Smooth muscle cell of the brain vasculature (primary cell): Measurements from ENCODE around the gene CTXN1.
A peak's percentile ranks its signal among the peaks of the same experiment; 100 is the strongest.
"Not testable (repeated sequence)": the region's sequence is repeated elsewhere in the genome, so short reads cannot be mapped to it uniquely, and the experiment has no call there.

Experiments used
- DNase-seq: peaks from one replicate; pipeline ENCODE4 v3.0.0-alpha.2; 2012; ENCODE audit warnings: low read depth, low spot score

The CTXN1 gene

GRCh38 chr19:7947939-7948338 lies 22.0 kb upstream of the CTXN1 start:
- DNase-seq, result no peak

DNA sequence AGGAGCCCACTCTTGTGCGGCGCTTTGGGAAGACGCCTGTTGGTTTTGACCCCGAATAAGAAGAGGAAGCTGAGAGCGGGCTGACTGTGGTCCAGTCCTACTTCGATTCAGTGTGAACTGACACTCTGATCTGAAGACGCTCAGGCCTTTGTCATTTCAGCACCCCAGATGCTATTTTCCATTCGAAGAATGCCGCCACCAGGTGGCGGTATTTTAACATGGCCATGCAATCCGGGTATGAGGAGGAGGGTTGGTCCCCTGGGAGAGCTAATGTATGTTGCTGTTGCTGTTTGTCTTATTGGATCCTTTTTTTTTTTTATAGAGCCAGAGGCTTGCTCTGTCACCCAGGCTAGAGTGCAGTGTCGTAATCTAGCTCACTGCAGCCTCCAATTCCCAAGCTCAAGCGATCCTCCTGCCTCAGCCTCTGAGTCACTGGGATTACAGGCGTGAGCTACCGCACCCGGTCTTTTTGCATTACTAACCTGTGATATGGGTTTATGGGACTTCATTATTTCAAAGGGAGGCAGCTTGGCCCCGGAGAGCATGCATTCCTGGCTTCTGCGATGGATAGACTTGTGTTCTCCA lies 18.3 kb upstream of the CTXN1 start:
- DNase-seq, result peak; percentile 86

- peak; percentile 98 for DNase-seq
Measured at GRCh38 chr19:7943444-7944176, 17.7 kb upstream of the CTXN1 start, which contains the start of gene TIMM44. TSS of gene TIMM44 (minus strand) at chr19:7943666. CDS start at chr19:7943651, 15 bp downstream.

GRCh38 chr19:7942981-7943443 lies 17.1 kb upstream of the CTXN1 start:
- DNase-seq, result no peak

- DNase-seq, result no peak
Measured at GRCh38 chr19:7941895-7942596, 16.1 kb upstream of the CTXN1 start.

- no peak for DNase-seq
Measured at GRCh38 chr19:7940841-7941240, 14.9 kb upstream of the CTXN1 start.

- no peak for DNase-seq
Measured at GRCh38 chr19:7934766-7935165, 8.8 kb upstream of the CTXN1 start.

DNA sequence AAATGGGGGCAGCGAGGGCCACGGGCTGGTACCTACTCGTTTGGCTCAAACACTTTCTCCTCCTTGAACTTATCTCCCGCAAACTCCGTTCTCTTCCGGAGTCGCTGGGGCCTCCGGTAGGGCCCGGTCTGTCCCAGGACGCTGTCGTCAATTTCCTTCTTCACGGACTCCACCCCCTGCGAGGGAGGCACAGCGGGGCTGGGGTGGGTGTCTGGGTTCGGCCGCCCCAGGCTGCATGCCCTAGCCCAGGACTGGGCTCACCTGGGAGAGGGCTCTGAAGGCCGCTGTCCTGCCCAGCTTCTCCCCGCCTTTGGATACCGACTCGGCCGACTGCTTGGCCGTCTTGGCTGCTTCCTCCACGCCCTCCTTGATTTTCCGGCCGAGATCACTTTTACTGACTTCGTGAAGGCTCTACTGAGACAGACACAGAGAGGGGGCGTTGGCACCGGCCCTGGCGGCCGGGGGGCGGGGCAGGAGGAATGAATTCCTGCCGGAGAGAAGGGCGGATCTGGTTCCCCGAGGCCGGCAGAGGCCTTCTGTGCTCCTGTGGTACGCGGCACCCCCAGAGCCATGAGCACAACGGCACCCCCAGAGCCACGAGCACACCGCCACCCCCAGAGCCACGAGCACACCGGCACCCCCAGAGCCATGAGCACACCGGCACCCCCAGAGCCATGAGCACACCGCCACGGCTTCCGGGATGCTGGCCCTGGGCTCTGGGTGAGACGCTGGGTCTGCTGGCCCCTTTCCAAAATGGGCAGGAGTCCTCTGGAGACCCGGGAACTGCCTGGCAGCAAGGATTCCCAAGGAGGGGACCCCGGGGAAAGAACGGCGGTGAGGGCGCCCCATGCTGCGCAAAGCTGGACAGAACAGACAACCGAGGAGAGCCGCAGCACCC lies 8.1 kb upstream of the CTXN1 start:
- DNase-seq, result no peak

DNA sequence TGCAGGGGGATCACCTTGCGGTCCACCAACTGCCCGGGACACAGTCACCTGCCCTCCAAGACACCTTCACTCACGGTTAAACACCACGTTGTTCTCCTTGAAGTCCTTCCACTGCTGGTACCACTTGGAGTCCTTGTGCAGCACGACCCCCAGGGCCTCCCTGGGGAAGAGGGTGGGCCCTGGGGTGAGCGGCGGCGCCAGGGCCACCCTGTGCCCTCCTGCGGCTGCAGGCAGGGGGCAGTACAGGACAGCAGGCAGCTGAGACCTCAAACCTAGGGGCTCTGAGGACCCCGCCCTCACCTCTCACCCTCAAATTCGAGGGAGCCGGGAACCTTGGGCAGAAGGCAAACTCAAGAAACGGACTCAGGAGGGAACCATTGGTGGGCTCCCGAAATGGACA lies 7.5 kb upstream of the CTXN1 start:
- DNase-seq, result no peak

GRCh38 chr19:7932930-7933300 lies 7.0 kb upstream of the CTXN1 start:
- DNase-seq, result no peak

DNA sequence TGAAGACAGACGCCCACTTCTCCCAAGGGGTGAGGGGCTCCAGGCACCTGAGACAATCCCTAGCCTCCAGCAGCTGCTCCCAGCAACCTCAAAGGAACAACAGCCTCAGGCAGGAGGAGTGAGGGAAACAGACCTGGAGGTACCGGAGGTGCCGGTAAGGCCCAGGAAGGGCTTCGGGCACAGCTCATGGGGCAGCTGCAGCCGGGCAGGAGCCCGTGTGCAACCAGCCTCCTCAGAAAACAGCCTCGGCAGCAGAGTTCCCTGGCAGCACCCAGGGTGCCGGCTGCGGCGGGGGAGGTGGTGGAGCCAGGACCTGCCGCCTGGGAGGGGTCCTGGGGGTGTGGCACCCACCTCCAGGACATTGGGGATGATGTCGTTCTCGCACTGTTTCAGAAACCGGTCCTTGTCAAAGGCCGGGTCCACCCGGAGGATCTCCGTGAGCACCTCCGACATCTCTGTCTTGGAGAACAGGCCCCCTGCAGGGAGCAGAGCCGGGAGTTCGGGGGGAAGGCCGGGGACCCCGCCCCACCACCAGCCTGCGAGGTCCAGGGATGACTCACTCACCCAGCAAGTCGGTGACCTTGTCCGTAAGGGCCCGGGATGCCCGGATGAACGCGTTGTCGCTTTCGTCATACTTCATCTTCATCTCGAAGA lies 6.5 kb upstream of the CTXN1 start:
- no peak for DNase-seq

DNA sequence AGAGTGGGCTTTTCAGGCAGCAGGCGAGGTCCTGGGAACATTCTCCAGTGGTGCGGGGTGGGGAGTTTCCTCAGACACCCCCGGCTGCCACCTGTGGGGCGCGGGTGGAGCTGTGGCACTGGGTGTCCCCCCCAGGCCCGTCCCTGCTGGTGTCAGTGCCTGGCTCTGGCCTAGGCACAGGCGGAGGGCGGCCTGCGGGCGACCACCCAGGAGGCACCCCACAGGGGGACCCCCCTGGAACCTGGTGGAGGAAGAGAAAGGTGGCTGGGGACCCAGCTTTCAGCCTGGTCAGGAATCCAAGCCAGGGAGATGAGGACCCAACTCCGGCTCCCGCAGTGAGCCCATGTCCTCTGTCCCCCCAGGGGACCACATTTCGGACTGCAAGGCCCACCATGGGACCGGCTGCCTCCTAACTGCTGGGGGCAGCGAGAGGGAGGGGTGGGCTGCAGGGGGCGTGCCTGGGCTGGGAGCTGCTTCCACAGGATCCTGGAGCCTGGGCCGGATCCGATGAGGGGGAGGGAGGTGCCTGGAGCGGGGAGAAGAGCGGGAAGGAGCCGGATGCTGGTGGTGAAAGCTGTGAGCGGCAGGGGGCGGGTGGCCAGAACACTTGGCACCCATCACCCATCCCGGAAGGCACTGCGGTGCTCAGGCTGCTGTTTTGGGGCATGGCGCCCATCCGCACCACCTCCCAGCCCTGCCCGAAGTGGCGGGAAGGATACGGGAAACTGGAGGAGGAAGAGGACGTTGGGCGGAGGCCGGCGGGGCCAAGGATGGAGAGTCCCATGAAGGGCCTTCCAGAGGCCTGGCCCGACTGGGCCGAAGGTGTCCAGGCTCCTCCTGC lies 5.5 kb upstream of the CTXN1 start:
- no peak for DNase-seq

- DNase-seq, result no peak
Measured at GRCh38 chr19:7930765-7931164, 4.8 kb upstream of the CTXN1 start.

GRCh38 chr19:7930030-7930429 lies 4.1 kb upstream of the CTXN1 start:
- DNase-seq, result not testable (repeated sequence)

GRCh38 chr19:7928741-7929701 lies 3.1 kb upstream of the CTXN1 start:
- no peak for DNase-seq

- no peak for DNase-seq
Measured at GRCh38 chr19:7928334-7928706, 2.4 kb upstream of the CTXN1 start.

DNA sequence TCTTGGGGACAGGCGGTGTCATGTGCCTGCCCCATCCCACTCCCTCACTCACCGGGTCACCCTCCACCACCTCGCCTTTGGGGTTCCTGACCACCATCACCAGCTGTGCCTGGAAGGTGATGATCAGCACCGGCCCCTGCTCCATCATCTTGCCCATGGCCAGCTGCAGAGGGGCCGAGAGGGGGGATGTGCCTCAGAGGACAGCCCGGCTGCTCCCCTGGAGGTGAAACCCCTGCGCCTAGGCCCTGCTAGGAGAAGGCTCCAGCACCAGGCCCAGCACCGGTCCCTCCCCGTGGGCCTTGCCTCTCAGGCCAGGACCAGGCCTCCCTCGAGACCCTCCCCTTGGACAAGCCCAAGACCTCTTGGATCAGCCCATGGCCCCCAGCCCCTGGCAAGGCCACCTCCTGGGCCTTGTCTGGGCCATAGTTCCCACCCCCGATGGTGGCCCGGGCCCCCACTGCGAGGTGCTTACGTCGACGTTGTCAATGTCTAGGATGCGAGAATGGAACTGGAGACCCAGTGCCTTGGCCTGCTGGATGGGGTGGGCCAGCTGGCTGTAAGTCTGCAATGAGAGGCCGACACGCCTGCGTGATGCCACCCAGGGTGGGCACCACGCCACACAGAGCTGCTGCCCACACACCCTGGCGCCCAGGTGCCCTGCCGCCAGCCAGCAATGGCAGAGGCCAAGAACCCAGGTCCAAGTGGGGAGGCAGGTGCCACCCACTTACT lies 1.8 kb upstream of the CTXN1 start:
- DNase-seq, result no peak
